Activated CD8-positive, alpha-beta memory T cell treated with anti-CD3 and anti-CD28 coated beads, Interleukin-2, amount 50 U/mL, for 4 hours (primary cell): Measurements from ENCODE around the gene ARSI.

Experiments used
- DNase-seq: peaks from one replicate; pipeline ENCODE4 v3.0.0-alpha.2; 2020

The ARSI gene

DNA sequence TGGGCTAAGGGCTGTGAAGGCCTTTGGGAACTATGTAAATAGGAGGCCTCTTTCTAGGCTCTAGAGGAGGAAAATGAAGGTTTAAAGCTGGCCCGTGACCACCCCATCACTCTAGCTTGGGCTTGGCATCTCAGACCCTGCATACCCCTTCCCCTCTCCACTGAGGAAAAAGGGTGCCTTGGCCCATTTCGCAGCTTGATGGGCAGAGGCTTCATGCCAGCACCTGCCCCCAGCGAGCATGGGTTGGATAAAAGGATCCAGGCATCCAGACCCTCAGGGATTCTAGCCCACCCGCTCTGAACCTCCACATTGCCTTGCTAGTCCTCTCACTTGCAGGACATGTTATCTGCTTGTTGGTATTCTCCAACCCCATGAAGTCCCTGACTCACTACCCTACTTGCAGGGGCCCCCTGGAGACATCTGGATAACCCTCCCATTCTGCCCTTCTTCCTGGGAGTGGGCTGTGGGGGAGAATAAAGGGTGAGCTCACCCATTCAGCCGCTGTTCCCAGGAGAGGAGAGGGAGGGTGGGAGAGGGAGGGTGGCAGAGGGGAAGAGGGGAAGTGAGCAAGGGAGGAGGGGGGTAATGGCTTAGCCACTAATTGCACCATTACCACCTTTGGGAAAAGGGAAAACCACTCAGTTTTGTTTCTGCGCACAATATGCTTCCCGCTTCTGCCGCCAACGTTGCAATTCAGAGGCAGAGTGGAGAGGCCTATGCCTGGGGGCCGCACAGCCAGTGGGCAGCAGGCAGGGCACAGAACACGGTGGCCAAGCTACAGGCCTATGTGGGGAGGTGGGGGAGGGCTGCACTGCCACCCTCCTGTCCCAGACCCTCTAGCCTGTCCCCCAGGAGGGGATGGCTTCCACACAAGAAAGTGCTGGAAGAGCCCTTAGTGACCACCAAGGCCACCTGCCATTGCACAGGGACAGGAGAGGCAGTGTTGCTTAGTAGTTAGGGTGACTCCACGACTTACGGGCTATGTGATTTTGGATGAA, 11.0 kb downstream of the ARSI start:
- no peak for DNase-seq

- DNase-seq = no peak
Observed at GRCh38 chr5:150289551-150290390, 12.9 kb downstream of the ARSI start, which contains the start of gene CAMK2A. CAMK2A (minus strand) TSS chr5:150289773; CDS start chr5:150289625, 148 bp downstream.

GRCh38 chr5:150288791-150289190, 13.9 kb downstream of the ARSI start:
- DNase-seq = no peak

GRCh38 chr5:150288361-150288760, 14.3 kb downstream of the ARSI start:
- no peak for DNase-seq

GRCh38 chr5:150286820-150287219, 15.9 kb downstream of the ARSI start:
- DNase-seq = no peak

- no peak for DNase-seq
Observed at GRCh38 chr5:150285114-150285513, 17.6 kb downstream of the ARSI start.

DNA sequence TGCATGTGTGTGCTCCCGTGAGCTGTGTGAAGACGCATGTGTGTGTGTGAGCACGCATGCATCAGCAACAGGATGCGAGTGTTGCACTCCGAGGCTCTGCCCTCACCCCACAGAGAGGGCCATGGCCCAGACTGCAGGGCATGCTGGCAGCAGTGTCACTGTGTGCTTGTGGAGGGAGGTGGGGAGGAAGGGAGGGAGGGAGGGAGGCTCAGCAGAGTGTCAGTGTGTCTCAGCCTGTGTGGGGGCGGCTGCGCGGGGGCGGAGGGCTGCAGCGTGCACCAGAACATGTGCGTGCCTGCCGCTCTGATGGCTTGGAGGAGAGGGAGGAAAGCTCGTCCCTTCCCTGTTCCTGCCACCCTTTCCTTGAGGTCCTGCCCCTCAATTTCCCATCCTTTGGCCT, 18.4 kb downstream of the ARSI start:
- DNase-seq = no peak

GRCh38 chr5:150283904-150284303, 18.8 kb downstream of the ARSI start:
- DNase-seq = no peak

DNA sequence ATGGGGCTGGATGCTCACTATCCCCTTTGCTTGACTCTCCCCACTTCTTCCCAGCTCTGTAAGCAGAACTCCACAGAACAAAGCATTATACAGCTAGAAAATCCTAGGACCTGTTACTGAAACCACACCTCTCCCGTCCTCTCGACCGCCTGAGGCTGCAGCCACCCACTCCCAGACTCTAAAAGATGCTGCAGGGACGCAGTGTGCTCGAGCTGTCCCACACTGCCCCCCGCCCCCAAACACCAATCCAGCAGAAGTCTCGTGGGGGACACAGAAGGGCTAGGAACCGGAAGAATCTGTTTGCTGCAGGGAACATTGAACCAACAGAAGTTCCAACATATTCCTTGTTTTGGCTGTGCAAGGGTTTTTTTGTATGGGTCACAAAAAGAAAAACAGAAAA, 20.7 kb downstream of the ARSI start:
- no peak for DNase-seq

- DNase-seq = no peak
Observed at GRCh38 chr5:150279330-150280020, 23.2 kb downstream of the ARSI start.

DNA sequence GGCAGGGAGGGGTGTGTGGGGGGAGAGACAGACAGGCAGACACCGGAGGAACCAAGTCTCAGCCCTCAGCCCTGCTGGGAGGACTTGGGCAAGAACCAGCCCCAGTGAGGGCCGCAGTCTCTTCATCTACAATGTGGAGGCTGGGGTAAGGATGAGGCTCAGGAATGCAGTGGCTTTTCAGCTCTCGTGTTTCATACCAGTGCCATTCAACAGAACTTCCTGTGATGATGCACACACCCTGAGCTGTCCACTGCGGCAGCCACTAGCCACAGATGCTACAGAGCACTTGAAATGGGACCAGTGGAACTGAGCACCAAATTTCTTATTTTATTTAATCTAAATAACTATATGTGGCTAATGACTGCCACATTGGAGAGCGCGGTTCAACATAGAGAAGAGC, 23.8 kb downstream of the ARSI start:
- no peak for DNase-seq

GRCh38 chr5:150278046-150278730, 24.5 kb downstream of the ARSI start:
- no peak for DNase-seq

DNA sequence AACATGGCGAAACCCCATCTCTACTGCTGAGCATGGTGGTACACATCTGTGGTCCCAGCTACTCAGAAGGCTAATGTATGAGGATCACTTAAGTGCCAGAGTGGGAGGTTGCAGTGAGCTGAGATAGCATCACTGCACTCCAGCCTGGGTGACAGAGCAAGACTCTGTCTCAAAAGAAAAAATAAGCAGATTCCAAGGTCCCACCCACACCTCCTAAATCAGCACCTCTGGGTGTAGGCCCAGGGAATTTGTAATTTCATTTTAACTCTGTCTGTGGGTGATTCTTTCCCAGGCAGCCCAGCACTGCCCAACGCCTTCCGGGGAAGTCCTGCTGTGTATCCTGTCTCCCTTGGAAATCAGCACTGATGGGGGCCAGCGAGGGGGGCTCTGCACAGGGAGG, 25.7 kb downstream of the ARSI start:
- DNase-seq = no peak

GRCh38 chr5:150274811-150275210, 27.9 kb downstream of the ARSI start:
- DNase-seq = no peak

GRCh38 chr5:150272531-150272930, 30.2 kb downstream of the ARSI start:
- DNase-seq = no peak

DNA sequence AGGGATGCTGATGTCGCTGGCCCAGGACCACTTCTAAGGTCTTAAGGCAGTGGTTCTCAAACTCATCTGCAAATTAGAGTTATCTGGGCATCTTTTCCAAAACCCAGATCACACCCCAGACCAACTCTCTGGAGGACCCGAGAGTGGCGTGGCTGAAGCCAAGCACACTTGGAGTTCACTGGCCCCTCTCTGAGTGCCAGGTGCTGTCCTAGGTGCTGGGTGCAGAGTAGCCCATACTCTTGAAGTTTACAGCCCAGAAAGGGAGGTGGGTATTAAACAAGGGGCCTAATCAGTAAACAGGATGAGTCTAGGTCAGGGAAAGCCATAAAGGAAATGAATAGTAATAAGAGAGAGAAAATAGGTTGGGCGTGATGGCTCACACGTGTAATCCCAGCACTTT, 30.8 kb downstream of the ARSI start:
- no peak for DNase-seq

DNA sequence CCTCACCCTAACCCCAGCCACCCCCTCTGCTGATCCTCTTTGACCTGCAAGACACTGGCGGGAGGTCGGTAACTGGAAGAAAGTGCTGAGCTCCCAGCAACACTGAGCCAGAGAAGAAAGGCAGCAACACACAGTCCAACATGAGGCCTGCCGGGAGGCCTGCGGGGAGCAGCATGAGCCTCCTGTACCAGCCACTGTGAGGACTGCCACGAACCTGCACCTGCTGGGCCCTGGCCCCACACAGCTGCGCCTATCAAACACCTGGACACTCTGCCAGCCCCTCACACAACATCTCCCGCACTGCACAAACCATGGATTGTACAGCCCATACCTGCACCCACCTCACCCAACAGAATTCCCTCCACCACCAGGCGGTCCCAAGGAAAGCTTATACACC, 31.4 kb downstream of the ARSI start:
- DNase-seq = no peak

DNA sequence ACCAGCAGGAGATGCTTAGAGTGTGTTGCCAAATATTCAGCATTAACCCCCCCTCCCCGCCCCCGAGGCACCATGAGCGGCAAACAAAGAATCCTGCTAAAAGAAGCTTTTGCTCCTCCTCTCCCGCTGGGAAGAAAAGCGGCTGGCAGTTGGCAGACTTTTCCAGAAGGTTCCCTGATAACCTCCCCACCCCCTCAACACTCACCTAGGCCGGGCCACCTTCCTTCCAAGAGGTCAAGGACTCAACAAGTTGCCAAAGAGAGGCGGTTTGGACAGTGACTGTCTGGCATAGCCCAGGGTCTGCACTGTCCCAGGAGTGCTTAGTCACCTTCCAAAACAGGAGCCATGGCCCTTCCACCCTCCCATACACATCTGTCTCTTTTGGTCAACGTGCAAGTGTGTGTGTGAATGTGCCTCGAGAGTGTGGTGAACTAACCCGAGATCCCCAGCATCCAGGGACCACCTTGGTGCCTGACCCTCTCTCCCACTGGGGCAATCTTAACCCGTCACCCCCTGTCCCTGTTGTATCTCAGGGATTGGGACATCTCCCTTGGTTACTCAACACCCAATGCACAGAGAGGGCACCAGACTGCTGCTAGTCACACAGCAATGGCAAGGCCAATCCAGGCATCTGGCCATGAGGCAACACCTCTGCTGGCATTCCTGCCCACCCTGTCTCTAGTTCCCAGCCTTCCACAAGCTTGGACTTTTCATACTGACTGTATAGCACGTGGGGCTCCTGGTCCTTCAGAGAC, 32.0 kb downstream of the ARSI start:
- no peak for DNase-seq

- DNase-seq = no peak
Observed at GRCh38 chr5:150266871-150267291, 35.8 kb downstream of the ARSI start.

DNA sequence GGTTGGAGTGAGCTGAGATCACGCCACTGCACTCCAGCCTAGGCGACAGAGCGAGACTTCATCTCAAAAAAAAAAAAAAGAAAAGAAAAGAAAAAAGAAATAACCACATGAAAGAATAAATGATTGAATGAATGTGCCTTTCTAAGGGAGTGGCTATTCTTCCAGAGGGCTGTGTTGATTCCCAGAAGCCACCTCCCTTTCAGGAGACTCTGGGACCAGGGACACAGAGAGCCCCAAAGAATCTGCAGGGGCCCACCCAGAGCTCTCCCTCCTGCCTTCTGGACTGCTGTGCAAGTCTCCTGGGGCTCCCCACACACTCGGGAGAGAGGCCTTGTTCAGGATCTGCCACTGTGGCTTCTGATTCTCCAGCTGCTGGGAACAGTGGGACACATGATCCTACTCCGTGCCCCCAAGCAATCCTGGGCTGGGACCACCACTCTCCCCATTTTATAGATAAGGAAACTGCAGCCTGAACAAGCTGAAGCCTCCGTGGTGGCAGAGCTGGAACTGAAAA, 36.8 kb downstream of the ARSI start:
- DNase-seq = no peak
